Anterior cingulate cortex (tissue), 58 donors: ENCODE data around the gene TBC1D4.
"Not testable (repeated sequence)": the region's sequence is repeated elsewhere in the genome, so short reads cannot be mapped to it uniquely, and the experiment has no call there.

Source experiments
- DNase-seq, 58 donors: peaks; one replicate each; lab custom pipeline; 2025; lab: John Stamatoyannopoulos, UW

Gene TBC1D4

DNA sequence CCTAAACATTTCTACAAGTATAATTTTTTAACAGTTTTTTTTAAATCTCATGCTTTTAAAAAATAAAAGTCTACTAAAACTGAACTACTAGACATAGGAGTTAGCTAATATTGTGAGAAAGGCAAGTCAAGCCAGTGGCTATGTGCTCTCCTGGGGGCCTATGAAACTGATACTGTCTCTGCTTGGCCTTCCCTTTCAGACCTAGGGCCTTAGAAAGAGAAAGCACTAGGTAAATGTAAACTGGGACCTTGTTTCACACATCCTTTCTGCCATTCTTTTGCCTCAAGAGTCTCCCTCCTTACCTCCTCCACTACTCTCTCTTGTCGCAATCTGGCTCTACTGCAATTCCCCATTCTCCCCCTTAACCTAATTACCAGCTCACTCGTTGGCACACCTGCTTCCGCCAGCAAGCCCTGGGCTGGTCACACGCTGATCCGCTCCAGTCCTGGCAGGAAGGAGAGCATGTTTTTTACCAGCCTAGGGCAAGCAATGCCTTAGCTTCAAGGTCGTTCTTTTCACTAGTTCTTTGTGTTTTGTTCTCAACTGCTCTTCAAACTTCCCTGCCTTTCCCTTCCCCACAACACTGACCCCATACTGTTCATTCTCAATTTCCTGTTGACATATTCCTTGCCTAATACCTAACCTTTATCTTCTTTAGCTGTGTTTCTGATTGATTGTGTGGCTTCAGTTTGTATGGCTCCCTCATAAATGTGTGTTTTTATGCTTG lies 23.1 kb downstream of the TBC1D4 start:
- DNase-seq, result peak in 2 of 58 donors; percentile 1 to 4

DNA sequence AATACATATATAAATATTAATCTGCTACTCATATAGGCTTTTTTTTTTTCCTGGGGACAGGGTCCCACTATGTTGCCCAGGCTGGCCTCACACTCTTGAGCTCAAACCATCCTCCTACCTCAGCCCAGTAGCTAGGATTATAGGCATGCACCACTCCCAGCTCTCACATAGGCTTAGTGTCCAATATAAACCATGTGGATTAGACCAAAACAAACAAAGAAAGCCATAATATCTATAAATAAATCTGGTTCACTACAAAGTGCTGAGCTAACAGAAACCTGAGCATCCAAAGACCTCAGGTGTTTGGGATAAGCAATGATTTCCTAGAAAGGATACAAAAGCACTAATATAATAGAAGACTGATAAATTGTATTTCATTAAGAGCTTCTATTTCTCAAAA lies 26.0 kb downstream of the TBC1D4 start:
- no peak for DNase-seq

DNA sequence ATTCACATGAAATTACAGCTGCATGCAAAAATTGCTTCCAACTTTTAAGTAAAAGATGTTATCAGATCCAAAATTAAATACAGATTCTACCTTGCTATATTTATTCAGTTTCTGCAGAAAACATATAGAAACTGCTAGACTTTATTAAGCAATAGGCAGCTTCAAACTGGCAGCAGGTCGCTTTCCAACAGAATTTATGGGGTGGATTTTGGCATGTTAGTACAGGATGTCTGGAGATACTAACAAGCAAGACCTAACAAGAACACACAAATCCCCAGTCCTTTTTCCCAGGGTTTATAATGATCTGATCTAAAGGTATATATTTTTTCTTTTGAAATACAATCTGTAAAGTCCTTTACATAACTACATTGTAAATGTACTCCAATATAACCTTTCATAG lies 27.5 kb downstream of the TBC1D4 start:
- no peak for DNase-seq

DNA sequence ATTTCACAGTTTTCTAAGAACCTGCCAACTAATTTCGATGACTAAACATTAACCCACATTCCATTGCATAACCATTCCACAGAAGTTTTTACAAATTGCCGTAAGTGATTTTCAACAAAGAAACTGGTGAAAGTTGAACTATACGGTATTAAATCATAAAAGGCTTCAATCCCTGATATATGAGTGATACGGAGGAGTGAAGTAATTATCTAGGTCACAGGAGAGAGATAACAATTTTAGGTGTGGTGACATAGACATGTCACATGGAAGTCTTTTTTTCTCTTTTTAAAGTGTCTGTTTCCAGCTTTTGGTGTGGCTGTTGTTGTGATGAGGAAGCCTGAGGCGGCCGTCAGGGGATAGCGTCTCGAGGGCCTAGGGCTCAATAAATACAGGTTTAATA lies 29.4 kb downstream of the TBC1D4 start:
- DNase-seq, result no peak

DNA sequence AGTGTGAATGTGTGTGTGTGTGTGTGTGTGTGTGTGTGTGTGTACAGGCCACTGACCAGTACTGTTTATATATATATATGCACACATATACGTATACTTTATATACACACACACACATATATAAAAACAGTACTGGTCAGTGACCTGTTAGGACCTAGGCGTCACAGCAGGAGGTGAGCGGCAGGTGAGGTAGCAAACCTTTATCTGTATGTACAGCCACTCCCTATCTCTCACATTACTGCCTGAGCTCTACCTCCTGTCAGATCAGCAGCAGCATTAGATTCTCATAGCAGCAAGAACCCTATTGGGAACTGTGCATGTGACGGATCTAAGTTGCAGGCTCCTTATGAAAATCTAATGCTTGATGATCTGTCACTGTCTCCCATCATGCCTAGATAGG lies 34.5 kb downstream of the TBC1D4 start:
- DNase-seq, result no peak

DNA sequence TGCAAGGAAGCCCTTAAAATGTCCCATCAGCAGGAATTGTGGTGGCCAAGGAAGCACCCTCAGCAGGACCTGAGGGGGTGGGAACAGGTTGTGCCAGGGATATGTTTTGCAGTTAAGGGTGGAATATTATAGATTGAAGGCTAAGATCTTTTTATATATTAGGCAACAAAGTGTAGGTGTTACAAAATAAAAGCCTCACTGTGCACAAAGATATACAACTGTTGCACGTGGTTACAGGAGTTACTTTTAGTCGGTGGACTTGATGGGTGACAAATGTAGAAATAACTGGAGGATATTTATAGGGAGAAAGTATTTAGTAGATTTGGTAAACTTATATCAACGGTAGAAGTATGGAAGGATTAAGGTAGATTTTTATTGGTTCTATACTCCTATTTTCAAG lies 35.1 kb downstream of the TBC1D4 start:
- DNase-seq, result no peak

DNA sequence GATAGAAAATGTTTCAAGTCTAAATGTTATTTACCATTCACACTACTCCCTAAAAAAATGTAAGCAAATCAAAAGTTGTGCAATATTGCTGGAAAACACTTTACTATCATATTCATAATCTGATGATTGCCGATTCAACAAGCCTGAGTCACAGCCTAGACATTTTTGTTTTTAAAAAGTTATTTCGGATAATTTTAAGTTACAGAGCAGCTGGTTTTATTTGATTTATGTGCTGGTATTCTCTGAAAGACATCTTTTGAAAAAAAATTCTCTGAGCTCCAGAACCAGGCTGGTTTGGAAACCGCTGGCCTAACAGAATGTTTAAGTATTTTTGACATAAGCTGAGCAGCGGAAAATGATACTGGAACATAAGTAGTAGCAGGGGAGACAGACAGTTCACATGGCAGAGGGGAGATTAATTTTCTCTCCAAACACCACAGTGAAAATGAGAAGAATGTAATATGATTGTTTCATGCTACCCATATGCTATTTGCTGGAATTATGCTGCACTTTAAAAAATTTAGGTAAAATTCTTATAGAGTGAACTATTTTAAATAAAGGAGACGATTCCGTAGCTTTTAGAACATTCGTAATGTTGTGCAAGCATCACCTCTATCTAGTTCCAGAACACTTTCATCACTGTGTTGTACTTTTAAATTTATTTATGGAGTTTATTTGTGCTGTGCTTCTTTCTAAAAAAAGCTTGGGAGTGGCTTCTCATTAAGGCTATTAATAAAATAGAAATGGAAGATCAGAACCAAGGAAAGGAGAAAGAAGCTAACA lies 36.1 kb downstream of the TBC1D4 start:
- DNase-seq, result no peak

DNA sequence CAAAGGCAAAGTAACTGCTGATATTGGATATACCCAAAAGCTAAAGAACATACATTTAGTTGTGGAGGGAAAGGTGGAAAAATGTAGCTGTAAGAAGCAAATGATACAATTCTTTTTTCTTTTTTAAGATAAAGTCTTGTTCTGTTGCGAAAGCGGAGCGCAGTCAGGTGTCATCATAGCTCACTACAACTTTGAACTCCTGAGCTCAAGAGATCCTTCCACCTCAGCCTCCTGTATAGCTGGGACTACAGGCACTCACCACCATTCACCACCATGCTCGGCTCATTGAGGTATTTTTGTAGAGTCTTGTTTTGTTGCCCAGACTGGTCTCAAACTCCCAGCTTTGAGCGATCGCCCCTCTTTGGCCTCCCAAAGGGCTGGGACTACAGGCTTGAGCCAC lies 38.0 kb downstream of the TBC1D4 start:
- DNase-seq, result no peak

DNA sequence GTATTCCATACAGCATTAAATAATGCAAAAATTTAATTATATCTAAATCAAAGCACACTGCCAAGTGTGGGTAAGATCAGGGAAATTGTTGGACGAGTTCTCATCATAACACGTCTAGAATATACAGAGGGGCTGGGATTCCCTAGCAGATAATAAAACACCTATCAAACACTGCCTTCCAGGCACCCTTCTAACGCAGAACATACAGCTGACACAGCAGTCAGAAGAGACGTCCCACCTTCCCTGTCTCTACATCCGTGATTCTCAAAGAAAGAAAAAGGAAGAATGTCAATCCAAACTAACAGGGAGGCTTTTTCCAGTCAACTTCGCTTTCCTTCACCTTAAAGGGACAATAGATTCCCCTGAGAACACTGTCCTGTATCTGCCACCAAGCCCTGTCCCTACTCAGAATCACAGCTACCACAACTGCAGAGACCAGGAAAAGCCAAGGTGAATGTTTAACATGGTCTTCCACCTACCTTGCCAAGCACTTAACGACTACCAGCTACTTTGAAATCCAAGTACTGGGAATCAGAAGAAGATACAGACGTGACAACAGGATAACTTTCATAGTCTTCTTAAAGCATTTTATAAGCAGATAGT lies 38.5 kb downstream of the TBC1D4 start:
- DNase-seq, result no peak

DNA sequence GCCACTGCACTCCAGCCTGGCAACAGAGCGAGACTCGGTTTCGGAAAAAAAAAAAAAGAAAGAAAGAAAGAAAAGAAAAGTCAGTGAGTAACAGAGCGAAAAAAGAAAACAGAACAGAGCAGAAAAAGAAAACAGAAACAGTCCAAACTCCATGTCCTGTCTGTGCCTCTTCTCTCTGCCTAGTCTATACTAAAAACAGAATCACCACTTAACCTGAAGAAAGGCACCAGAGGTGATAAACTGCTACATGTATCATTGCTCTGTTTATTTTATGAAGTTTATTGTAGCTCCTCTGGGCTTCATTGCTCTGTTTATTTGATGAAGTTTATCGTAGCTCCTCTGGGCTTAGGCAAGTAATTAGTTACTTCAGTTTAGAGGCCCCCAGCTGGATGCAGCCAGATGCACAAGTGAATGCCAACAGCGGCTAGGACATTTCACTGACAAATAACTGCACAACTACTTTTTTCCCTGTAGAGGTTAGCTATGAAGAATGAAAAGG lies 39.2 kb downstream of the TBC1D4 start:
- DNase-seq, result no peak

DNA sequence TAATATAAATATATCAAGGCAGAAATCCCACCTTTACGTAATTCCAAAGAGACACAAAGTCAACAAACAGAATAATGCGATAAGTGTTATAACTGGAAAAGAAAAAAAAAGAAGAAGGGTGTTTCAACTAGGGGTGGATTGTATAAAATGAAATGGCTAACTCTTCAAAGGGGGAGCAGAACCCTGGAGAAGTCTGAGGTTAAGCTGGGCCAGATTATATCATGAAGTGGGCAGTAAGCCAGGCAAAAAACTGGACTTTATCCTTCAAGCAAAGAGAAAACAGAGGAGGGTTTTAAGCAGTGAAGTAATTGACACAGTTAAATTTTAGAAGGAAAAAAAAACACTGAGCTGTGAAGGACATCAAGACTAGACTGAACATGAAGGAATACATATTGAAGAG lies 41.9 kb downstream of the TBC1D4 start:
- no peak for DNase-seq

DNA sequence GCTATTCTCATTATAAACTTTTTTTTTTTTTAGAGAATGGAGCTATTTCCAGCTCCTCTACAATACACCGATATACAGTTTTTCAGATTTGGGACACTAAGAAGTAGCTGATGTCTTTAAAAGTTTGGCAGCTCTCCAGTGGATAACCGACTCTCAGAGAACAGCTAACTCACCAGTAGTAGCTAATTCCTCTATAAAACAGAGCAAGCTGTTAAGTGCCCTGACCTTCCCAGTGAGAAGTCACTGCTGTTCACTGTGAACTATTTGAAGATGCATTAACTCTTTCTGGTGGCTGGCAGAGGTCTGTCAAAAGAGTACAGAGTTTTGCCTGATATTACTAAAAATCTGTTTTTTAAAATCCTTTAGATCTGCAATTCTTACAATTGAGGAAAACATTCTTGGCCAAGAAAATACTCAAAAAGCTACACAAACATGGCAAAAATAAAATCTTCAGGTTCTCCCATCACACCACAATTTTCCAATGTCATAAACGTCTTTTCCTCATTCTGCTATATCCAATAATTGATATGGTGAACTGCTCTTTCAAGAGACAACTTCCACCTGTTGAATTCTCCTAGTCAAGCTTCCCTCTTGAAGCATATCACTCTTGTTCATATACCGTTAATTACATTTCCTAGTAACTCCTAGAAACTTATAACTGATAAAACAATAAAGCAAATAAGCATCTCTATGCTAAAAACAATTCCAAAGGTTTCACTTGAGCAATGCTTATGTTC lies 44.2 kb downstream of the TBC1D4 start:
- DNase-seq, result no peak

DNA sequence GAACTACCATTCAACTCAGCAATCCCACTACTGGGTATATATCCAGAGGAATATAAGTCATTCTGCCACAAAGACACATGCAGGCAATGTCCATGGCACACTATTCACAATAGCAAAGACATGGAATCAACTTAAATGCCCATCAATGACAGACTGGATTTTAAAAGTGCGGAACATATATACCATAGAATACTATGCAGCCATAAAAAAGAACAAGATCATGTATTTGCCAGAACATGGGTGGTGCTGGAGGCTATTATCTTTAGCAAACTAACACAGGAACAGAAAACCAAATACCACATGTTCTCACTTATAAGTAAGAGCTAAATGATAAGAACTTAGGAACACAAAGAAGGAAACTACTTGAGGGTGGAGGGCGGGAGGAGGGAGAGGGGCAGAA lies 47.8 kb downstream of the TBC1D4 start:
- not testable (repeated sequence) for DNase-seq

DNA sequence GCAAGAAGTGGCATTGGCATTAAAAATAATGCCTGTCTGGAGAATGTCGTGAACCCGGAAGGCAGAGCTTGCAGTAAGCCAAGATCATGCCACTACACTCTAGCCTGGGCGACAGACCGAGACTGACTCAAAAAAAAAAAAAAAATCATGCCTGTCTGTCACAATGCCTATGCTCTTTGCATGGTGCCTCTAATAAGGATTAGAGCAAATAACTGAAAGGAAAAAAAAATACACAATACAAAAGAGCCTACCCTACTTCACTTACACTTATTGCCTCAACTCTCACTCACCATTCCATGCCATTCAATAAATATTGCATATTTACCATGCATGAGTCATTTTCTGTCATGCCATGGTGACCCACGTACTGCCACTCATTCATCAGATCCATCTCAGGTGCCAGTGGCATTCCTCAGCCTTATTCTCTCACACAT lies 49.1 kb downstream of the TBC1D4 start:
- DNase-seq, result no peak

DNA sequence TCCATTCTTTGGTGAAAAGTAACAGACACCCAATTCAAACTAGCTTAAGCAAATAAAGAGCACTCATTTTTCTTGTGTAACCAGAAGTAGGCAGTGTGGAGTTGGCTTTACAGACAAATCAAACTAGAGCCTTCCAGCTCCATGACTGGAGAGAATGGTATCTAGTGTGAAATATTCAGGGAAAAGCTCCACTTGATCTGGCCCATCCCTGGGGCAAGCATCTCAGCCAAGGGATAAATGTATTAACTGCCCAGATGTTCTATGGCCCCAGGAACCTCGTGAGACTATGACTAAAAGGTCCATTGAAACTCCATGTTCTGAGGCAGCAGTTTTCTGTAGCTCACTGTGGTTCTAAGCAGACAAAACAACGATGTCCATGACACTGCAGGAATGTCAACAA lies 49.9 kb downstream of the TBC1D4 start:
- no peak for DNase-seq

DNA sequence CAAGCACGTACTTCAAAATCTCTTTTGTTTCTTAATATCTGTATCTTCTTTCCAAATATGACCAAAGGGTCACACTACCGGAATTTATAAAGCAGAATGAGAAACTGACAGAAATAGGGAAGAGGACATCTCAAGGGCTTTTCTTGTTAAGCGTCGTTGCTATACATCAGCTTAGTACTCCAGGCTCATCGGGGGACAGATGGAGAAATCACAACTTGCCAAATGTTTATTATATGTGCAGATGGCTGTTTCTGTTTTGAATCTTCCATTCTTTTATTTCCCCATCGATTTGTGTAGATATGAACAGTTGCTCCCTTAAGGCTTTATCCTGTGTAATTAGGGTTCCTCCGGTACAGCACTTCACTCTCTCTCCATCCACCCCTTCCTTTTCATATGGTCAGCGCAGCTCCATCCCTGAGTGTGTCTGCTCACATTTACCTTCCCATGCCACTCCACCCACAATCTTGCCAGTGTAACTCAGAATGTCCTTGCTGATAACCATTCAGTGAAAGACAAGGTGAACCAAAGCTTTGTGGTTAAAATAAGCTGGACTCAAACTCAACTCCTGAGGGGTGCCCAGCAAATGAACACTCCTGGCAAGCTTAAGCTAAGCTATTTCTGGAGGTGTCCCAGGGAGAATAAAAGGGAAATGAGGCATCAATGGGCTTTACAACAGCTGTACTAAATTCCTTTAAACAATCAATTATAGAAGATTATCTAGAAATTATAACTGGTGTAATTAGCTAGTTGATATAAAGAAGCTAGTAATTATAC lies 51.3 kb downstream of the TBC1D4 start:
- peak in 1 of 58 donors; percentile 18 for DNase-seq

DNA sequence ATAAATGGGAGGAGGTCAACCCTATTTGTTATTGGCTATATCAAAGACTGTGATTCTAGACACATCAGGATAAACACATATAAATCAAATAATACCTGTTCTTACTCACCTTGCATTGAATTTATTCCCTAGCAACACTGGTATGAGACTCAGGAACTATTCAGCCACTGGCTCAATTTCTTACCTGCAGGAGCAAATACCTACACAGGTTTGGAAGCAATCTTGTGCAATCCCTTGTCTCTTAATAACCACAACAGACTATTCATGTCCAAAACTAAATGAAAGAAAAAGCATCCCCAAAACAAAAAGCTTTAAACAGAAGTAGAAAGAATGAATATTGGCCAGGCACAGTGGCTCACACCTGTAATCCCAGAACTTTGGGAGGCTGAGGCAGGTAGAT lies 55.5 kb downstream of the TBC1D4 start:
- DNase-seq, result no peak

DNA sequence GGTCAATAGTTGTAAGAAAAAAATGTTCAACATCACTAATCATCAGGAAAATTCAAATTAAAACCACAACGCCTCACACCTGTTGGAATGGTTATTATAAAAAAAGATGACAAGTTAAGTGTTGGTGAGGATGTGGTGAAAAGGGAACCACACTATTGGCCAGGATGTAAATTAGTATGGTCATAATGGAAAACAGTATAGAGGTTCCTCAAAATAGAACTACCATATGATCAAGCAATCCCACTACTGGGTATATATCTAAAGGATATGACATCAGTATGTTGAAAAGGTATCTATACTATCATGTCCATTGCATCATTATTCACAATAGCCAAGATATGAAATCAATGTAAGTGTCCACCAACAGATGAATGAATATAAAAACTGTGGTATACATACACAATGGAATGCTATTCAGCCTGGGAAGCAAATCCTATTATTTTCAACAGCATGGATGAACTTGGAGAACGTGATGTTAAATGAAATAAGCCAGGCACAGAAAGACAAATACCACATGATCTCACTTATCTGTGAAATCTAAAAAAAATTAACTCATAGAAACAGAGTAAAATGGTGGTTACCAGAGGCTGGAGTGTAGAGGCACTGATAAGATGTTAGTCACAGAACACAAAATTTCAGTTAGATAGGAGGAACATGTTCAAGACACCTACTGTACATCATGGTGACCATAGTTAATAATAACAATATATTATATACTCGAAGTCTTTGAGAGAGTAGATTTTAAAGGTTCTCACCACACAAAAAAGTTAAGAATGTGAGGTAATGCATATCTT lies 56.6 kb downstream of the TBC1D4 start:
- DNase-seq, result no peak

DNA sequence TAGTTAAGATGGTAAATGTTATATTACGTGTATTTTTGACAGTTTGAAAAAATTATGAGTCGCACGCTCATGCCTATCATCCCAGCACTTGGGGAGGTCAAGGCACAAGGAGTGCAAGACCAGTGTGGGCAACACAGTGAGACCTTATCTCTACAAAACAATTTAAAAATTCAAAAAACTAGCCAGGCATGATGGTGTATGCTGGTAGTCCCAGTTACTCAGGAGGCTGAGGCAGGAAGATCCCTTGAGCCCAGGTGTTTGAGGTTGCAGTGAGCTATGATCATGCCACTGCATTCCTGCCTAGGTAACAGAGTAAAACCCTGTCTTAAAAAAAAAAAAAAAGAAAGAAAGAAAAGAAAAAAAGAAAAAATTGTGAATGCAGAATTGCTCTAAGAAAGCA lies 58.0 kb downstream of the TBC1D4 start:
- DNase-seq, result no peak
